H1 (cell line): ENCODE data around the gene ACYP2. TPM values are rescaled to one million over a fixed set of nuclear protein-coding genes. Genes with fewer than 3 reads are reported as not detected.
A peak's percentile ranks its signal among the peaks of the same experiment; 100 is the strongest.

ENCODE experiments used
- CTCF ChIA-PET: fragments of 300-600 bp; sonication (Branson Sonifier 250); formaldehyde crosslinking; loops from one replicate; lab custom pipeline; 2021; ENCODE audit not compliant: partially characterized antibody; lab: Charles Lee
- POLR2A ChIA-PET: fragments of 300-600 bp; sonication (Branson Sonifier 250); formaldehyde crosslinking; loops from one replicate; lab custom pipeline; 2021; ENCODE audit warnings: inconsistent platforms; ENCODE audit not compliant: partially characterized antibody; lab: Charles Lee
- DNase-seq, 2 experiments: peaks; one replicate each; pipeline versions ENCODE4 v3.0.0 to v3.0.0-alpha.2; 2010 to 2022; ENCODE audit warnings: low spot score in 2 of 2, low read depth in 1 of 2, mixed read lengths in 1 of 2
- FAIRE-seq: peaks from 2 replicates; lab custom pipeline; 2011; peaks lifted over from hg19 to GRCh38; lab: Jason Lieb, UNC
- H2AFZ ChIP-seq: 2 replicates; pipeline ENCODE4 v1.8.1; 2012; ENCODE audit warnings: low read length, inconsistent platforms
- H2AK5ac ChIP-seq: 2 replicates; pipeline ENCODE4 v1.6.1; 2013; ENCODE audit warnings: low read depth, low read length
- H2BK120ac ChIP-seq: replicated peaks from 2 replicates; pipeline ENCODE3; 2013; ENCODE audit warnings: low read depth, low read length, inconsistent platforms
- H2BK12ac ChIP-seq: 2 replicates; pipeline ENCODE4 v1.6.1; 2013; ENCODE audit warnings: low read depth, low read length
- H2BK15ac ChIP-seq: 2 replicates; pipeline ENCODE4 v1.6.1; 2013; ENCODE audit warnings: low read length
- H2BK20ac ChIP-seq: 2 replicates; pipeline ENCODE4 v1.6.1; 2013; ENCODE audit warnings: low read length
- H2BK5ac ChIP-seq: 2 replicates; pipeline ENCODE4 v1.6.1; 2013; ENCODE audit warnings: low read depth, low read length
- H3K14ac ChIP-seq: 2 replicates; pipeline ENCODE4 v1.6.1; 2013; ENCODE audit warnings: inconsistent platforms; ENCODE audit not compliant: insufficient read length
- H3K18ac ChIP-seq: 2 replicates; pipeline ENCODE4 v1.6.1; 2013; ENCODE audit warnings: low read length; ENCODE audit errors: extremely low read depth
- H3K23ac ChIP-seq: 2 replicates; pipeline ENCODE4 v1.6.1; 2013; ENCODE audit warnings: inconsistent platforms; ENCODE audit not compliant: insufficient read length
- H3K23me2 ChIP-seq: 2 replicates; pipeline ENCODE4 v1.6.1; 2013; ENCODE audit warnings: low read depth, low read length
- H3K27ac ChIP-seq: 2 replicates; pipeline ENCODE4 v1.6.1; 2011; ENCODE audit warnings: low read depth, low read length, inconsistent platforms
- H3K27me3 ChIP-seq, 4 experiments: replicated peaks in 1 of 4; 1 replicate in 1 of 4; 2 replicates in 3 of 4; pipeline versions ENCODE4 v1.6.1 to v1.8.1; 2011 to 2013; ENCODE audit warnings: low read length in 3 of 4, mild to moderate bottlenecking in 3 of 4, inconsistent platforms in 2 of 4, mixed read lengths in 2 of 4, moderate library complexity in 1 of 4; ENCODE audit not compliant: control insufficient read depth in 3 of 4, insufficient read depth in 3 of 4; ENCODE audit errors: extremely low read depth in 1 of 4
- H3K36me3 ChIP-seq, 4 experiments: 2 replicates each; pipeline versions ENCODE4 v1.6.1 to v1.8.1; 2011 to 2013; ENCODE audit warnings: mild to moderate bottlenecking in 4 of 4, low read length in 3 of 4, moderate library complexity in 2 of 4, control low read depth in 1 of 4, inconsistent platforms in 1 of 4; ENCODE audit not compliant: insufficient read depth in 4 of 4, control insufficient read depth in 2 of 4
- H3K4ac ChIP-seq: replicated peaks from 2 replicates; pipeline ENCODE3; 2013; ENCODE audit warnings: low read length, low read depth, mixed read lengths, inconsistent platforms; ENCODE audit not compliant: insufficient read length
- H3K4me1 ChIP-seq, 4 experiments: replicated peaks in 1 of 4; 1 replicate in 1 of 4; 2 replicates in 3 of 4; pipeline versions ENCODE4 v1.6.1 to v1.8.1; 2011 to 2013; ENCODE audit warnings: low read length in 3 of 4, inconsistent platforms in 2 of 4, mixed read lengths in 1 of 4; ENCODE audit not compliant: insufficient read depth in 4 of 4, control insufficient read depth in 3 of 4
- H3K4me2 ChIP-seq, 2 experiments: 2 replicates each; pipeline versions ENCODE4 v1.6.1 to v1.8.1; 2011 to 2013; ENCODE audit warnings: low read depth in 2 of 2, low read length in 2 of 2, control low read depth in 1 of 2, inconsistent platforms in 1 of 2, mild to moderate bottlenecking in 1 of 2; ENCODE audit not compliant: insufficient read depth in 1 of 2
- H3K4me3 ChIP-seq, 4 experiments: fragments of 200-600, 300-600 bp in 1 of 4; sonication (generic), shearing (Covaris generic), sonication (Bioruptor Twin) in 1 of 4; 2 replicates each; pipeline versions ENCODE4 v1.5.1 to v1.8.1; 2011 to 2016; ENCODE audit warnings: low read length in 4 of 4, low read depth in 3 of 4, control low read depth in 2 of 4, inconsistent platforms in 2 of 4, mild to moderate bottlenecking in 2 of 4, mixed read lengths in 1 of 4, moderate library complexity in 1 of 4; ENCODE audit not compliant: insufficient read depth in 2 of 4; ENCODE audit errors: extremely low read depth in 1 of 4
- H3K56ac ChIP-seq: replicated peaks from 2 replicates; pipeline ENCODE3; 2013; ENCODE audit warnings: low read depth, mild to moderate bottlenecking, mixed read lengths, low read length, inconsistent platforms; ENCODE audit not compliant: insufficient read length
- H3K79me1 ChIP-seq: 2 replicates; pipeline ENCODE4 v1.6.1; 2013; ENCODE audit warnings: low read depth, low read length, control low read depth
- H3K79me2 ChIP-seq, 2 experiments: 2 replicates each; pipeline versions ENCODE4 v1.6.1 to v1.8.1; 2012 to 2013; ENCODE audit warnings: low read length in 2 of 2, mild to moderate bottlenecking in 2 of 2, inconsistent platforms in 1 of 2; ENCODE audit not compliant: insufficient read depth in 2 of 2, control insufficient read depth in 1 of 2
- H3K9ac ChIP-seq, 4 experiments: replicated peaks in 1 of 4; 1 replicate in 1 of 4; 2 replicates in 3 of 4; pipeline versions ENCODE4 v1.6.1 to v1.8.1; 2011 to 2013; ENCODE audit warnings: low read depth in 3 of 4, low read length in 3 of 4, control low read depth in 2 of 4, mild to moderate bottlenecking in 2 of 4, moderate library complexity in 2 of 4, inconsistent platforms in 1 of 4; ENCODE audit errors: extremely low read depth in 1 of 4
- H3K9me3 ChIP-seq, 2 experiments: 2 replicates each; pipeline versions ENCODE4 v1.6.1 to v1.8.1; 2012 to 2013; ENCODE audit warnings: mild to moderate bottlenecking in 2 of 2, moderate library complexity in 2 of 2, control low read depth in 1 of 2, inconsistent platforms in 1 of 2, low read depth in 1 of 2, low read length in 1 of 2, mixed read lengths in 1 of 2; ENCODE audit not compliant: insufficient read depth in 2 of 2
- H4K20me1 ChIP-seq, 2 experiments: replicated peaks in 1 of 2; 2 replicates each; pipeline versions ENCODE3 to v1.8.1; 2011 to 2013; ENCODE audit warnings: inconsistent platforms in 2 of 2, low read length in 2 of 2, mild to moderate bottlenecking in 1 of 2; ENCODE audit not compliant: insufficient read depth in 2 of 2, control insufficient read depth in 1 of 2
- H4K5ac ChIP-seq: 2 replicates; pipeline ENCODE4 v1.6.1; 2013; ENCODE audit warnings: low read length, low read depth, mixed read lengths, inconsistent platforms; ENCODE audit not compliant: insufficient read length
- H4K8ac ChIP-seq: 2 replicates; pipeline ENCODE4 v1.8.0; 2013; ENCODE audit warnings: mild to moderate bottlenecking, moderate library complexity, low read length, inconsistent platforms; ENCODE audit not compliant: insufficient read depth; ENCODE audit errors: extremely low read depth
- H4K91ac ChIP-seq: replicated peaks from 2 replicates; pipeline ENCODE3; 2013; ENCODE audit warnings: low read length, mixed read lengths, inconsistent platforms; ENCODE audit not compliant: insufficient read length
- ATF2 ChIP-seq: IDR thresholded peaks from 2 replicates; pipeline ENCODE4 v1.6.1; 2012; ENCODE audit warnings: low read length, inconsistent platforms
- ATF3 ChIP-seq: IDR thresholded peaks from 2 replicates; pipeline ENCODE4 v1.6.1; 2011; ENCODE audit warnings: low read depth, mild to moderate bottlenecking, low read length; ENCODE audit not compliant: insufficient read depth
- BACH1 ChIP-seq: IDR thresholded peaks from 2 replicates; pipeline ENCODE4 v1.6.1; 2012; ENCODE audit warnings: low read length, improper control_type of control experiment
- E2F6 ChIP-seq: IDR thresholded peaks from 2 replicates; pipeline ENCODE4 v1.6.1; 2012; ENCODE audit warnings: inconsistent platforms
- JUN ChIP-seq: IDR thresholded peaks from 2 replicates; pipeline ENCODE4 v1.6.1; 2011; ENCODE audit warnings: low read depth, mild to moderate bottlenecking, improper control_type of control experiment, low read length
- KDM1A ChIP-seq: fragments of 200-600, 300-600 bp; sonication (generic); IDR thresholded peaks from 2 replicates; pipeline ENCODE4 v1.7.1; 2016; ENCODE audit warnings: mild to moderate bottlenecking, low read length, borderline replicate concordance
- MAFK ChIP-seq: IDR thresholded peaks from 2 replicates; pipeline ENCODE4 v1.6.1; 2012; ENCODE audit warnings: low read depth, mild to moderate bottlenecking, improper control_type of control experiment, low read length
- RAD21 ChIP-seq, 2 experiments: IDR thresholded peaks in 1 of 2; conservative IDR thresholded peaks in 1 of 2; 2 replicates each; pipeline ENCODE4 v1.6.1; 2011; ENCODE audit warnings: low read depth in 2 of 2, low read length in 2 of 2, improper control_type of control experiment in 1 of 2, inconsistent platforms in 1 of 2, mild to moderate bottlenecking in 1 of 2, moderate library complexity in 1 of 2
- SIN3A ChIP-seq, 2 experiments: IDR thresholded peaks in 1 of 2; conservative IDR thresholded peaks in 1 of 2; 2 replicates each; pipeline ENCODE4 v1.6.1; 2011 to 2012; ENCODE audit warnings: low read length in 2 of 2, improper control_type of control experiment in 1 of 2, low read depth in 1 of 2, mild to moderate bottlenecking in 1 of 2
- SP4 ChIP-seq: IDR thresholded peaks from 2 replicates; pipeline ENCODE4 v1.6.1; 2012; ENCODE audit warnings: low read length, inconsistent platforms
- WGBS, 2 experiments: shearing (Covaris generic) in 1 of 2; methylation state at CpG; one replicate each; pipeline versions ENCODE4 v1.1.6 to v1.1.7; 2013 to 2015; ENCODE audit warnings: low lambda C conversion rate in 2 of 2, mixed read lengths in 2 of 2, inconsistent platforms in 1 of 2, low coverage in 1 of 2, missing lambda C conversion rate in 1 of 2; ENCODE audit not compliant: insufficient replicate concordance in 2 of 2, insufficient coverage in 1 of 2, insufficient read length in 1 of 2; ENCODE audit errors: extremely low coverage in 1 of 2, missing lambda C conversion rate in 1 of 2; 5-methylcytosine and 5-hydroxymethylcytosine counted together
- polyA plus RNA-seq, 7 experiments: library from polyadenylated mRNA; depleted of rRNA in 3 of 7; stranded (reverse) in 5 of 7; unstranded in 2 of 7; fragments of >200 nt in 5 of 7; fragments of 200-250 nt in 2 of 7; gene quantifications; 1 replicate in 5 of 7; 2 replicates in 1 of 7; 4 replicates in 1 of 7; pipeline versions ENCODE4 v1.2.1 to v1.2.3, GENCODE V29; 2011 to 2013; ENCODE audit warnings: missing spikeins in 2 of 7, mixed read lengths in 2 of 7
- total RNA-seq: library from RNA; stranded (reverse); fragmentation: NEBNext Ultra II Directional; extraction: Animal tissue kit (Norgen Biotek cat#: 25700); gene quantifications from 2 replicates; pipeline ENCODE4 v1.2.1, GENCODE V29; 2021

Gene ACYP2
- total and polyA plus RNA-seq, 2 of the 8 experiments (the other 6 are each of a cell fraction or from before 2014, with no cell fraction given) = 3.4 to 4.4 TPM

- no peak for FAIRE-seq
- Histone ChIP-seq H3K27ac (no peak overlapping the region), H3K4me3 (peak overlapping the region in 1 of 4 experiments; percentile 7; a peak in 2 of 8 replicates), H4K8ac (no peak overlapping the region), H2BK20ac (no peak overlapping the region), H3K9ac (no peak overlapping the region), H2BK120ac (no peak overlapping the region), H3K4ac (no peak overlapping the region), H2BK15ac (no peak overlapping the region), H2AFZ (no peak overlapping the region), H4K5ac (no peak overlapping the region), H2AK5ac (no peak overlapping the region), H3K79me2 (no peaks in the 10 kb centered on the region), H3K27me3 (peaks cover 10 to 28% (median 24%) of the 10 kb centered on the region in 4 experiments), H3K56ac (no peak overlapping the region), H3K23me2 (no peaks in the 10 kb centered on the region), H3K9me3 (no peaks in the 10 kb centered on the region), H3K18ac (no peak overlapping the region), H3K4me1 (peaks cover 0 to 3% (median 1%) of the 10 kb centered on the region in 4 experiments; a peak in 2 of 7 replicates), H3K14ac (no peak overlapping the region), H3K79me1 (no peaks in the 10 kb centered on the region), H2BK12ac (no peak overlapping the region), H4K20me1 (no peaks in the 10 kb centered on the region), H3K36me3 (no peaks in the 10 kb centered on the region), H4K91ac (no peak overlapping the region), H2BK5ac (no peak overlapping the region), H3K4me2 (peak overlapping the region; percentile 26 to 44; a peak in 1 of 4 replicates), H3K23ac (no peak overlapping the region)
- ChIA-PET CTCF (no interaction called here), POLR2A (no interaction called here)
- no peak for DNase-seq
- 57% methylated on average over 23 of the region's 23 CpGs; no CpG with 5 or more reads in 1 of the 2 experiments for WGBS, 2 experiments
- TF ChIP-seq RAD21 (IDR thresholded peaks at IDR 0.05 in 1 of 2, conservative IDR thresholded peaks at IDR 0.05 in 1 of 2; ENCODE audit: low read depth in 2 of 2, low read length in 2 of 2) (no peak), KDM1A (no peak), ATF2 (no peak), SIN3A (conservative IDR thresholded peaks at IDR 0.05 in 1 of 2, IDR thresholded peaks at IDR 0.05 in 1 of 2; ENCODE audit: low read depth in 1 of 2, low read length in 2 of 2) (no peak), ATF3 (no peak), MAFK (no peak), JUN (no peak), SP4 (no peak), BACH1 (no peak), E2F6 (no peak)
These were observed 174.5 kb downstream of the ACYP2 start for GRCh38 chr2:54289917-54290316.
